Bronchial epithelial cell (primary cell): Measurements from ENCODE around the gene LRRC28. TPM values are rescaled to one million over a fixed set of nuclear protein-coding genes. Genes with fewer than 3 reads are reported as not detected.
A peak's percentile ranks its signal among the peaks of the same experiment; 100 is the strongest.

Experiments
- DNase-seq: peaks from one replicate; pipeline ENCODE4 v3.0.0-alpha.2; 2010; ENCODE audit warnings: low read depth
- FAIRE-seq: peaks from 2 replicates; lab custom pipeline; 2011; peaks lifted over from hg19 to GRCh38; lab: Jason Lieb, UNC
- H3K27me3 ChIP-seq: 2 replicates; pipeline ENCODE4 v1.5.1; 2011; ENCODE audit warnings: low read length; ENCODE audit not compliant: control insufficient read depth, insufficient read depth
- H3K36me3 ChIP-seq: 2 replicates; pipeline ENCODE4 v1.5.1; 2011; ENCODE audit warnings: low read length; ENCODE audit not compliant: control insufficient read depth, insufficient read depth
- H3K4me3 ChIP-seq: 2 replicates; pipeline ENCODE4 v1.5.1; 2011; ENCODE audit warnings: mild to moderate bottlenecking, low read depth, low read length, control low read depth
- total RNA-seq: library from RNA; depleted of rRNA; stranded (reverse); fragments of >200 nt; gene quantifications from 2 replicates; pipeline ENCODE4 v1.2.1, GENCODE V29; 2014
- TF ChIP-seq, protein P1 (sequence below): IDR thresholded peaks from 2 replicates; pipeline ENCODE4 v1.5.1; 2011; ENCODE audit warnings: mild to moderate bottlenecking, moderate library complexity, low read length, control low read depth, inconsistent platforms; ENCODE audit not compliant: insufficient read depth, severe bottlenecking

LRRC28 gene
- total RNA-seq, 1 donor from 2014 or later = 15.8 TPM

GRCh38 chr15:99344639-99345038 lies 93.4 kb downstream of the LRRC28 start:
- FAIRE-seq = no peak
- Histone ChIP-seq H3K4me3 (no peak overlapping the region), H3K36me3 (no peaks in the 10 kb centered on the region), H3K27me3 (no peaks in the 10 kb centered on the region)
- TF ChIP-seq, protein P1, sequence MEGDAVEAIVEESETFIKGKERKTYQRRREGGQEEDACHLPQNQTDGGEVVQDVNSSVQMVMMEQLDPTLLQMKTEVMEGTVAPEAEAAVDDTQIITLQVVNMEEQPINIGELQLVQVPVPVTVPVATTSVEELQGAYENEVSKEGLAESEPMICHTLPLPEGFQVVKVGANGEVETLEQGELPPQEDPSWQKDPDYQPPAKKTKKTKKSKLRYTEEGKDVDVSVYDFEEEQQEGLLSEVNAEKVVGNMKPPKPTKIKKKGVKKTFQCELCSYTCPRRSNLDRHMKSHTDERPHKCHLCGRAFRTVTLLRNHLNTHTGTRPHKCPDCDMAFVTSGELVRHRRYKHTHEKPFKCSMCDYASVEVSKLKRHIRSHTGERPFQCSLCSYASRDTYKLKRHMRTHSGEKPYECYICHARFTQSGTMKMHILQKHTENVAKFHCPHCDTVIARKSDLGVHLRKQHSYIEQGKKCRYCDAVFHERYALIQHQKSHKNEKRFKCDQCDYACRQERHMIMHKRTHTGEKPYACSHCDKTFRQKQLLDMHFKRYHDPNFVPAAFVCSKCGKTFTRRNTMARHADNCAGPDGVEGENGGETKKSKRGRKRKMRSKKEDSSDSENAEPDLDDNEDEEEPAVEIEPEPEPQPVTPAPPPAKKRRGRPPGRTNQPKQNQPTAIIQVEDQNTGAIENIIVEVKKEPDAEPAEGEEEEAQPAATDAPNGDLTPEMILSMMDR = no peak
- no peak for DNase-seq

DNA sequence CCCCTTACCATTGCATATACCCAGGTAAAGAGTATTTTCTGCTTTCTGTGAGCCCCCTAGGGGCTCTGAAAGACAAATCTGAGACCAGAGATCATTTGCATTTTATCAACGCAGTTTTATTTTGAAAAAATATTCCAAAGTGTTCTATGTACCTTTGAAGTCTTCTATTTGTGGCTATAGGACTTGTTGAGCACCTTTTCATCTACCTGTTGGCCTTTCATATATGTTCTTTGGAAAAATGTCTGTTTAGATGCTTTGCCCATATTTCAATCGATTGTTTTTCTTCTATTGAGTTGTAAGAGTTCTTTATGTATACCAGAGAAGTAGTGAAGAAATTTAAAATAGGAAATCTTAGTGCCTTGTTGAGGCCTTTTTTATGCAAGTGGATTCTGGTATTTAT lies 94.0 kb downstream of the LRRC28 start:
- FAIRE-seq (no peak), DNase-seq (no peak)
- Histone ChIP-seq H3K4me3 (no peak overlapping the region), H3K27me3 (no peaks in the 10 kb centered on the region), H3K36me3 (no peaks in the 10 kb centered on the region)
- TF ChIP-seq, protein P1 = no peak

DNA sequence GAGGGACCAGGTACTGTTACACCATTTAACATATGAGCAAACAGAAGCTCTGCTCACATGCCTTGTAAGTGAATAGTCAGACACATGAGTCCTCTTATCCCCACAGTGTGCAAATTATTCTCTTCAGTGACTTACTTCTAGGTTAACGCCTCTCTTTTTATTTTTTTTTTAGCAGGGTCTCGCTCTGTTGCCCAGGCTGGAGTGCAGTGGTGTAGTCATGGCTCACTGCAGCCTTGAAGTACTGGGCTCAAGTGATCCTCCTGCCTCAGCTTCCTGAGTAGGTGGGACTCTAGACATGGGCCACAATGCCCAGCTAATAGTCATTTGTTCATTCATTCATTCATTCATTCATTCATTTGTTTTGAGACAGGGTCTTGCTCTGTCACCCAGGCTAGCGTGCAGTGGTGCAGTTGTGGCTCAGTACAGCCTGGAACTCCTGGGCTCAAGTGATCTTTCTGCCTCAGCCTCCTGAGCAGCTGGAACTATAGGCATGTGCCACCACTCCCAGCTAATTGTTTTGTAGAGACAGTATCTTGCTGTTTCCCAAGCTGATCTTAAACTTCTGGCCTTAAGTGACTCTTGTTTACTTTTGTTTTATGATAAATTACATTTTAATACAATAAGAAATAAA lies 94.7 kb downstream of the LRRC28 start:
- no peak overlapping the region for H3K4me3 ChIP-seq
- TF ChIP-seq, protein P1 = no peak
- no peak for FAIRE-seq
- H3K27me3 ChIP-seq = no peaks in the 10 kb centered on the region
- DNase-seq = no peak
- H3K36me3 ChIP-seq = no peaks in the 10 kb centered on the region

DNA sequence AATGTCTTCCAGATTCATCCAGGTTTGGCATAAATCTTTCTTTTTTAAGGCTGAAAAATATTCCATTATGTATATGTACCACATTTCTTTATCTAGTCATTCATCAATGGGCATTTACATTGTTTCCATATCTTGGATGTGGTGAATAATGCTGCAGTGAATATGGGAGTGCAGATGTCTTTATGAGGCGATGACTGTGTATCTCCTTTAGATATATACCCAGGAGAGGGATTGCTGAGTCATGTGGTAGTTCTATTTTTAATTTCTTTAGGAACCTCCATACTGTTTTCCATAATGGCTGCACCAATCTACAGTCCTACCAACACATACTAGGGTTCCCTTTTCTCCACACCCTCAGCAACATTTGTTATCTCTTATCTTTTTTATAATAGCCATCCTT lies 96.3 kb downstream of the LRRC28 start:
- H3K27me3 ChIP-seq = no peaks in the 10 kb centered on the region
- peak; percentile 22 for DNase-seq
- FAIRE-seq = no peak
- TF ChIP-seq, protein P1 = no peak
- H3K36me3 ChIP-seq = no peaks in the 10 kb centered on the region
- H3K4me3 ChIP-seq = no peak overlapping the region

DNA sequence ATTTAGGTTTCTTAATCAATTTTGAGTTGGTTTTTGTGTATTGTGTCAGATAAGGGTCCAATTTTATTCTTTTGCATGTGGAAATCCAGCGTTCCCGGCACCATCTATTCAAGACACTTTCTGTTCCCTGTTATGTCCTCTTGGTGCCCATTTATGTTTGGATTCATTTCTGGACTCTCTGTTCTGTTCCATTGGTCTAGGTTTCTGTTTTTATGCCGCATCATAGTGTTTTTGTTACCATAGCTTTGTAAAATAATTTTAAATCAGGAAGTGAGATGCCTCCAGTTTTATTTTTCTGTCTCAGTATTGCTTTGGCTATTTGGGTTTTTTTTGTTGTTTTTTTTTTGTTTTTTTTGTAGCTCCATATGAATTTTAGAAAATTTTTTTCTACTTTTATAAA lies 97.1 kb downstream of the LRRC28 start:
- TF ChIP-seq, protein P1 = no peak
- Histone ChIP-seq H3K36me3 (no peaks in the 10 kb centered on the region), H3K4me3 (no peak overlapping the region), H3K27me3 (no peaks in the 10 kb centered on the region)
- no peak for DNase-seq
- FAIRE-seq = no peak

DNA sequence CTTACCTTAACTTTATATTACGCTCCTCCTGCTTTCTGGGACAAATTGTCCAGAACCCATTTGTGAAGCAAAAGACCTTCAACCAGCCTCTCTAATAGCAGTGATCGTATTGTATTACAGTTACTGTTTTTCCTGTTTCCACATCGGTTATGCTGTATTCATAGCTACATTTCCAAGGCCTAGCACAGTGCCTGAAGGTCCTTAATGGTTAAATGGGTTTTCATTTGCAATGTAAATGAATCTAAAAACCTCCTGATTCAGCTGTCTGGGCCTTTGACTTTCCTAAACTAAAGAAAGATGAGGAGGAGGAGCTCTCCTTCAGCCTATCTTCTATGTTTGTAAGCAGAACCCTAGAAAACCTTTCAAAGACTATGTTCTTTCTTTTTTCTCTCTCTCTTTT lies 99.1 kb downstream of the LRRC28 start:
- no peak overlapping the region for H3K4me3 ChIP-seq
- H3K27me3 ChIP-seq = no peaks in the 10 kb centered on the region
- no peak for DNase-seq
- TF ChIP-seq, protein P1 = no peak
- no peak for FAIRE-seq
- no peaks in the 10 kb centered on the region for H3K36me3 ChIP-seq
